ENCODE measurements around the gene ENTPD5. TPM values are rescaled to one million over a fixed set of nuclear protein-coding genes. Genes with fewer than 3 reads are reported as not detected.
"Not testable (repeated sequence)": the region's sequence is repeated elsewhere in the genome, so short reads cannot be mapped to it uniquely, and the experiment has no call there.

Gene ENTPD5
- polyA plus RNA-seq, 1 donor from 2014 or later, result 5.7 TPM

GRCh38 chr14:73988656-73989055 is 30.4 kb downstream of the ENTPD5 start:
- H3F3A ChIP-seq (ENCODE audit: insufficient read depth, low read length, poor library complexity, severe bottlenecking); H3K9ac ChIP-seq (ENCODE audit: low read length); H3K27ac ChIP-seq (ENCODE audit: low read length); H4K20me1 ChIP-seq (ENCODE audit: insufficient read depth); H3K36me3 ChIP-seq (ENCODE audit: insufficient read depth, low read length); H3K79me2 ChIP-seq (replicated peaks; ENCODE audit: insufficient read depth, low read length); H3K9me2 ChIP-seq (ENCODE audit: insufficient read depth, low read length); H3K27me3 ChIP-seq (ENCODE audit: insufficient read depth, low read depth, low read length); H2AFZ ChIP-seq (ENCODE audit: low read depth, low read length); H3K9me3 ChIP-seq (ENCODE audit: low read length); H3K4me3 ChIP-seq (ENCODE audit: low read length); H3K4me2 ChIP-seq (ENCODE audit: low read length): not testable (repeated sequence)

GRCh38 chr14:73988065-73988464 is 31.0 kb downstream of the ENTPD5 start:
- H3K36me3 ChIP-seq (ENCODE audit: insufficient read depth, low read length), result no peaks in the 10 kb centered on the region
- H3K27me3 ChIP-seq (ENCODE audit: insufficient read depth, low read depth, low read length), result no peaks in the 10 kb centered on the region
- no peak overlapping the region for H3K27ac ChIP-seq (ENCODE audit: low read length)
- no peaks in the 10 kb centered on the region for H3K79me2 ChIP-seq (replicated peaks; ENCODE audit: insufficient read depth, low read length)
- H3K4me3 ChIP-seq (ENCODE audit: low read length), result no peak overlapping the region
- H3K9me2 ChIP-seq (ENCODE audit: insufficient read depth, low read length), result no peaks in the 10 kb centered on the region
- H3F3A ChIP-seq (ENCODE audit: insufficient read depth, low read length, poor library complexity, severe bottlenecking), result no peaks in the 10 kb centered on the region
- TF ChIP-seq SMC3 (conservative IDR thresholded peaks at IDR 0.05; ENCODE audit: poor library complexity) (no peak), CTCF (IDR thresholded peaks at IDR 0.05; ENCODE audit: poor library complexity, severe bottlenecking) (no peak), EZH2 (IDR thresholded peaks at IDR 0.05; ENCODE audit: borderline replicate concordance, insufficient read depth, low read length, poor library complexity, severe bottlenecking) (no peak), EP300 (conservative IDR thresholded peaks at IDR 0.05; ENCODE audit: poor library complexity, severe bottlenecking) (no peak), POLR2AphosphoS5 (IDR thresholded peaks at IDR 0.05) (no peak), TAF1 (IDR thresholded peaks at IDR 0.05; ENCODE audit: low read depth) (no peak), MXI1 (conservative IDR thresholded peaks at IDR 0.05; ENCODE audit: poor library complexity, severe bottlenecking) (no peak), RAD21 (conservative IDR thresholded peaks at IDR 0.05) (no peak), REST (IDR thresholded peaks at IDR 0.05; ENCODE audit: borderline replicate concordance) (no peak)
- H4K20me1 ChIP-seq (ENCODE audit: insufficient read depth), result no peaks in the 10 kb centered on the region
- no peaks in the 10 kb centered on the region for H3K9me3 ChIP-seq (ENCODE audit: low read length)
- H3K4me2 ChIP-seq (ENCODE audit: low read length), result no peak overlapping the region
- no peak overlapping the region for H3K9ac ChIP-seq (ENCODE audit: low read length)
- H2AFZ ChIP-seq (ENCODE audit: low read depth, low read length), result no peak overlapping the region

- Histone ChIP-seq H3K27ac (ENCODE audit: low read length) (no peak overlapping the region), H3K9me3 (ENCODE audit: low read length) (no peaks in the 10 kb centered on the region), H3F3A (ENCODE audit: insufficient read depth, low read length, poor library complexity, severe bottlenecking) (no peaks in the 10 kb centered on the region), H3K36me3 (ENCODE audit: insufficient read depth, low read length) (no peaks in the 10 kb centered on the region), H4K20me1 (ENCODE audit: insufficient read depth) (no peaks in the 10 kb centered on the region), H3K4me3 (ENCODE audit: low read length) (no peak overlapping the region), H3K9me2 (ENCODE audit: insufficient read depth, low read length) (no peaks in the 10 kb centered on the region), H3K9ac (ENCODE audit: low read length) (no peak overlapping the region), H3K4me2 (ENCODE audit: low read length) (no peak overlapping the region), H2AFZ (ENCODE audit: low read depth, low read length) (no peak overlapping the region), H3K79me2 (replicated peaks; ENCODE audit: insufficient read depth, low read length) (no peaks in the 10 kb centered on the region), H3K27me3 (ENCODE audit: insufficient read depth, low read depth, low read length) (no peaks in the 10 kb centered on the region)
- TF ChIP-seq POLR2AphosphoS5 (IDR thresholded peaks at IDR 0.05) (no peak), REST (IDR thresholded peaks at IDR 0.05; ENCODE audit: borderline replicate concordance) (no peak), RAD21 (conservative IDR thresholded peaks at IDR 0.05) (no peak), SMC3 (conservative IDR thresholded peaks at IDR 0.05; ENCODE audit: poor library complexity) (no peak), EZH2 (IDR thresholded peaks at IDR 0.05; ENCODE audit: borderline replicate concordance, insufficient read depth, low read length, poor library complexity, severe bottlenecking) (no peak), MXI1 (conservative IDR thresholded peaks at IDR 0.05; ENCODE audit: poor library complexity, severe bottlenecking) (no peak), CTCF (IDR thresholded peaks at IDR 0.05; ENCODE audit: poor library complexity, severe bottlenecking) (no peak), TAF1 (IDR thresholded peaks at IDR 0.05; ENCODE audit: low read depth) (no peak), EP300 (conservative IDR thresholded peaks at IDR 0.05; ENCODE audit: poor library complexity, severe bottlenecking) (no peak)
These were observed 41.2 kb downstream of the ENTPD5 start for GRCh38 chr14:73977896-73978295.
